SK-N-MC (cell line): ENCODE data around the gene LVRN.

Experiments
- EZH2 ChIP-seq: fragments of 200-600 bp; sonication (generic); IDR thresholded peaks from one replicate; pipeline ENCODE4 v1.6.1; 2017; ENCODE audit warnings: antibody characterized with exemption
- POLR2AphosphoS5 ChIP-seq: IDR thresholded peaks from 2 replicates; pipeline ENCODE4 v1.6.1; 2012; ENCODE audit warnings: mild to moderate bottlenecking, low read depth, low read length, borderline replicate concordance

GRCh38 chr5:116004248-116004647 lies 42.0 kb downstream of the LVRN start:
- TF ChIP-seq POLR2AphosphoS5: no peak
- no peak for TF ChIP-seq EZH2
